GM12878 (cell line): Measurements from ENCODE around the gene CACNA1D. TPM values are rescaled to one million over a fixed set of nuclear protein-coding genes. Genes with fewer than 3 reads are reported as not detected.

Experiments used
- polyA plus RNA-seq, 11 experiments: library from polyadenylated mRNA; depleted of rRNA in 4 of 11; unstranded in 6 of 11; stranded (reverse) in 5 of 11; fragments of >200 nt; fragmentation: Nextera tagmentation in 4 of 11; fragmentation: Illumina TruSeq in 1 of 11; extraction: Ambion mirVana in 4 of 11; extraction: Trizol in 1 of 11; gene quantifications; 1 replicate in 1 of 11; 2 replicates in 10 of 11; pipeline versions ENCODE4 v1.2.1 to v1.2.3, GENCODE V29; 2011 to 2016; ENCODE audit warnings: inconsistent platforms in 2 of 11, missing spikeins in 2 of 11, low read depth in 1 of 11
- small RNA-seq: library from RNA; depleted of rRNA; stranded (forward); fragments of <200 nt; gene quantifications from one replicate; pipeline ENCODE3, GENCODE V24; 2014
- total RNA-seq, 4 experiments: library from RNA; depleted of rRNA in 3 of 4; stranded (reverse); fragments of >200 nt in 3 of 4; fragmentation: Illumina TruSeq in 1 of 4; extraction: Trizol in 1 of 4; gene quantifications; 2 replicates each; pipeline versions ENCODE4 v1.2.1 to v1.2.3, GENCODE V29; 2013 to 2021

Gene CACNA1D
- total and polyA plus RNA-seq, 10 of the 15 experiments (the other 5 are each of a cell fraction or from before 2014, with no cell fraction given) = 0.21 to 24.4 (median 1.6) TPM

Small RNAs within 50 kb of the gene (small RNA-seq; reads per million reads assigned to genes)
- gene AC012467.1 (not detected), gene RF00154 (455 reads per million, percentile 99 among the genes with 10 or more reads in this experiment)

Other genes with a start within 250 kb of the CACNA1D start
- gene TKT, start 238.6 kb upstream of the CACNA1D start, total RNA-seq (2014; rRNA removed) = 331 and 385 TPM in 2 replicates
- gene TKT, start 238.6 kb upstream of the CACNA1D start, total RNA-seq (2014; rRNA removed; fragmentation: Illumina TruSeq; extraction: Trizol) = 128 and 136 TPM in 2 replicates
- gene TKT, start 238.6 kb upstream of the CACNA1D start, total RNA-seq (2021) = 331 and 349 TPM in 2 replicates
- 37.2 and 113 TPM in 2 replicates for gene TKT, start 238.6 kb upstream of the CACNA1D start, polyA plus RNA-seq (2011; rRNA removed)
- gene TKT, start 238.6 kb upstream of the CACNA1D start, polyA plus RNA-seq (2014; fragmentation: Illumina TruSeq; extraction: Trizol) = 49.7 and 140 TPM in 2 replicates
- 10 to 100 TPM; 56.4 to 98.3 TPM for gene TKT, start 238.6 kb upstream of the CACNA1D start, polyA plus RNA-seq (2014; fragmentation: Nextera tagmentation; extraction: Ambion mirVana)
- 238 and 298 TPM in 2 replicates for gene TKT, start 238.6 kb upstream of the CACNA1D start, polyA plus RNA-seq (2014; rRNA removed)
- 100 to 1,000 TPM; 147 to 156 TPM for gene TKT, start 238.6 kb upstream of the CACNA1D start, polyA plus RNA-seq (2016; fragmentation: Nextera tagmentation; extraction: Ambion mirVana)
- 12.5 and 12.7 TPM in 2 replicates for gene DCP1A, start 147.1 kb upstream of the CACNA1D start, total RNA-seq (2014; rRNA removed)
- gene DCP1A, start 147.1 kb upstream of the CACNA1D start, total RNA-seq (2014; rRNA removed; fragmentation: Illumina TruSeq; extraction: Trizol) = 12.3 and 14.5 TPM in 2 replicates
- 15.2 and 18.9 TPM in 2 replicates for gene DCP1A, start 147.1 kb upstream of the CACNA1D start, total RNA-seq (2021)
- 28.1 and 31.9 TPM in 2 replicates for gene DCP1A, start 147.1 kb upstream of the CACNA1D start, polyA plus RNA-seq (2011; rRNA removed)
- gene DCP1A, start 147.1 kb upstream of the CACNA1D start, polyA plus RNA-seq (2014; fragmentation: Illumina TruSeq; extraction: Trizol) = 15.9 and 16.1 TPM in 2 replicates
- 10 to 100 TPM; 16.6 to 25.8 TPM for gene DCP1A, start 147.1 kb upstream of the CACNA1D start, polyA plus RNA-seq (2014; fragmentation: Nextera tagmentation; extraction: Ambion mirVana)
- gene DCP1A, start 147.1 kb upstream of the CACNA1D start, polyA plus RNA-seq (2014; rRNA removed) = 11.1 and 13.6 TPM in 2 replicates
- gene DCP1A, start 147.1 kb upstream of the CACNA1D start, polyA plus RNA-seq (2016; fragmentation: Nextera tagmentation; extraction: Ambion mirVana) = 10 to 100 TPM; 33.1 to 34.6 TPM